ENCODE results near the gene VPS52.

GRCh38 chr6:33304216-33304615 is 32.5 kb upstream of the VPS52 start:
- no peak for TF ChIP-seq CTCF (IDR thresholded peaks at IDR 0.05)
- no peak for TF ChIP-seq POLR2A (IDR thresholded peaks at IDR 0.05)

All from body of pancreas (tissue), 4 donors.